ENCODE data around the gene TCERG1L.
"Not testable (repeated sequence)": the region's sequence is repeated elsewhere in the genome, so short reads cannot be mapped to it uniquely, and the experiment has no call there.

TCERG1L gene

GRCh38 chr10:131181456-131181855, 130.1 kb downstream of the TCERG1L start:
- DNase-seq, result no peak

GRCh38 chr10:131180740-131181415, 130.6 kb downstream of the TCERG1L start:
- DNase-seq, result no peak

DNA sequence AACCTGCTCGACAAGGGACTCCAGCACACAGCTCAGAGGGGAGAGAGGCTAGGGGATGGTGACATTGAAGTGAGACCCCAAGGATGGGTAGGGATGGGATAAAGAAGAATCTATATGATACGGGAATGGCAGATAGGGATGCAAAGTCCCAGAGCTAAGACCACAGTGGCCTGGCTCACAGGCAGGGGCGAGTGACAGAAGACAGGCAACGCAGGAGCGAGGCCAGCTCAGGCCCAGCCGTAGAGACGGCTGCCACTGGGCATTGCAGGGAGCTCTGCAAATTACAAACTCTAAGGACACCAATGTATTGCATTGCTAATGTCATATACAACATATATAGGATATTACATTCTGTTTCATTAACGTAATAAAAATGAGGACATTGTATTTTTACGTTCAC, 131.4 kb downstream of the TCERG1L start:
- DNase-seq, result no peak

- DNase-seq, result no peak
Observed at GRCh38 chr10:131179361-131179760, 132.2 kb downstream of the TCERG1L start.

GRCh38 chr10:131178521-131179331, 132.8 kb downstream of the TCERG1L start:
- DNase-seq, result peak in 1 of 2 experiments; percentile 7

DNA sequence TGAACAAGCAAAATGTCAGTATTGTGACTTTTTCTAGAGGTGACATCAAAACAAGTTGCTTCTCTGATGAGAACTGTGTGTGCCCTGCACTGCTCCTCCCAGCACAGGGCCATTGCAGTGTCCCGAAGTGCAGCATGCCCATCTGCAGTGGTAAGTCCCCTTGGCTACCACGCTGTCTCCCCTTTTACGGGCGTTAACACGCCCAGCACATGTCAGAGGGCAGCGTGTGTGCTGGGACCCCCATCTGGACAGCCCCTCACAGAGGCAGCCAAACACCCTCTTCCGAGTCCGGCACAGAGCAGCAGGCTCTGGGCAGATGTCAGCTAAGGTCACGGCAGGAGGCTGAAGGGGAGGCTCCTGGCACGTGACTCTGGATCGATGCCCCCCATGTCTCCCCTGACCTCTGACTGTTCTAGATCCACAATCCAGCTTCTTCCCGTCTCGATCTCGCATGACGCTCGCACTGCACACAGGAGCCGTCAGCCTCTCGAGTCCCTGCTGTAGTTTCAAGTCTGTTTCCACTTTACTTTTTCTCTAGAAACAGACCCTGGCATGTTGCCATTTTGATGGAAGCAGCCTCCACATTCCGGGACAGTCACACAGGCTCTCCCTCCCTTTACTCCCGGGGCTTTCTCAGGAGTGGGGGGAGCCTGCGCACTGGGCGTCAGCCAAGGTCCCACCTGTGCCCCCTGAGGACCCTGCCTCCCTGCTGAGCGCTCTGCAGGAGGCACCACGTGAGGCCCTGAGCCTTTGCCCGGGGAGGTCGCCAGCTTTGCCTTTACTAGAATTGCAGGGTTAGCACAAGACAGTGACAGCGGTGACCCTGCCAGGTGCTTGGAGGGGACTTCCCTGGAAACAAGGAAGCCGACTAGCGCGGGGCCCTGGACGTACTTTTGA, 133.8 kb downstream of the TCERG1L start:
- no peak for DNase-seq

DNA sequence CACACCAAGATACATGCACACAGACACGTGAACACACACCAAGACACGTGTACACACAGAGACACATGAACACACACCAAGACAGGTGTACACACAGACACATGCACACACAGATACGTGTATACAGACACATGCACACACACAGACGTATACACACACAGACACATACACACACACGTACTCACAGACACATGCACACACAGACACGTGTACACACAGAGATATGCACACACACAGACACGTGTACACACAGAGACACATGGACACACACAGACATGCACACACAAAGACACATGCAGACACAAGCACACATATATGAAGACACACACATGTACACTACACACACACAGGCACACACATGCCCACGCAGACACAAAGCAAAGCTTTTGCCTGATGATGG, 134.6 kb downstream of the TCERG1L start:
- DNase-seq, result no peak

GRCh38 chr10:131176324-131176723, 135.2 kb downstream of the TCERG1L start:
- not testable (repeated sequence) for DNase-seq

DNA sequence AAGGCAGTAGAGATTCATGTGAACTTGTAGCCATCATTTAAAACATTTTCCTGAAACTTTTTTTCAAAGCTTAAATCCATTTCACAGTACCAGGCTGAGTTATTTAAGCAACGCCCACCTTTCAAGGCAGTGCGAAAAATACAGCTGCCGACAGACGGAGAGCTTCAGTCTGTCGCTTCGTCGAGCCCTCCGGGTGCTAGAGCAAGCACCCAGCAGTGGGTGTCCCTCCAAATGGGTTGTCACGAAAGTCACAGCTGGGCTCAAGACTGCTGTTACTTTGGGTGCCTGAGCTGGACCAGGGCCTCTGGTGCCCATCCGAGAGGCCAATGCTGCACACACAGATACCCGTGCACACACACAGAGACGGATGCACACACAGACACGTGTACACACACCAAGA, 135.6 kb downstream of the TCERG1L start:
- DNase-seq, result no peak

- DNase-seq, result no peak
Observed at GRCh38 chr10:131174651-131175540, 136.6 kb downstream of the TCERG1L start.

DNA sequence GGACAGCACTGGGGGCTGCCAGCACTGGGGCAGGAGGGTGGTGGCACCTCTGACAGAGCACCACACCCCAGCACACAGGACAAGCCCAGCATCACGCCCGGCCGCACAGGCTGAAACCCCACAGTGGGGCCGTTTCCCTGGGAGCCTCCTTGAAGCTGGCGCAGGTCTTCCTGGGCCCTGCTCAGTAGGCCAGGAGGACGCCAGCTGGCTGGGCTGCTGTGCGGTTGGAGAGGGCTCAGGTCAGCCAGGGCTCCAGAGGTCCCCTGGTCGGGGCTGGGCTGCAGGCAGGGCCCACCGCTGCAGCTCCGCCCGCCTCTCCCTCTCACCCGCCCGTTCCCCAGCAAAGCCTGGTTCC, 137.3 kb downstream of the TCERG1L start:
- DNase-seq, result no peak

DNA sequence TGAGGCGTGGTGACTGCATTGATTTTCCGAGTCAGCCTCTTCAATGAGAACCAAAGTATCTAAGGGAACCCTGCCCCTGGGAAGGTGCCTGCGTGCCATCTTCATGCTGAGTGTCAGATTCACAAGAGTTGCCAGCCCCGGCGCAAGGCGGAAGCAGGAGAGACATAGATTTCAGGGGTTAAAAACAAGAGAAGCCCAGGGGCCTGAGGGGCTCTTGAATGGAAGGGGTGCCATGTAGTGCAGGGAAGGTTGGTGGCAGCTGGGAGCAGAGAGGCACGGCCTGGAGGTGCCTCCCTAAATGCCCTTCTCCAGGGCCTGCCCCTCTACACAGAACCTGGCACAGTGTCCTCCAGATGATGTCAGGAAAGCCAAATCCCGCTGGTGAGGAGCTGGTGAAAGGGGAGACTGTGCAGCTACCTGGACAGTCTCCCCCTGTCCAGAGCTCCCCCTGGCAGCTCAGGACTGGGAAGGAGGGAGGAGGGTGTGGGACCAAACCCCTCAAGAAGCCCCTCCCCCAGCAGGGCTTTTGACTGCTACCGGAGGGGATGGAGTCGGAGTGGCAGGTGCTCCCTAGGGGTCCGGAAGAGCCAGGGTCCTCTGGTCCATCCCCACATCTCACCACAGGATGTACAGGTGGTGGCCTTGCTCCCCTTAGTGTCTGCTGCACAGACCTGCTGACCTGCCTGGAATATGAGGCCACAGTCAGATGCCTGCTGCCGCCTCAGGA, 137.9 kb downstream of the TCERG1L start:
- no peak for DNase-seq

DNA sequence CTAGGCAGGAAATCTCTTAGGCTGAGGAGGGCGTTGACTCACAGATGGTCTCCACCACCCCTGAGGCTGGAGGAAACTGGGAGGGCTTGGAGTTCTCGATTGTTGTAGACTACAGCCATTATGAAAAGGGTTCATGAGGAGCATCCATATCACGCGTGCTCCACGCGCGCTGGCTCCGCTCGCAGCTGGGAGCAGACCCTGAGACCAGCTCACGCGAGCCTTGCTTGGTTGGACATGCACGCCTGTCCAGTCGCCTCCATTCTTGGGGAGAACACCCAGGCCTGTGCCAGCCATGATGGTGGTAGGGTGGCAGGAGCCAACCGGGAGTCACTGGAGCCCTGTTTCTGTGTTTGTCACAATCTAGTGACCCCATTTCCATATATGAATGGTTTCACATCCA, 139.1 kb downstream of the TCERG1L start:
- no peak for DNase-seq

DNA sequence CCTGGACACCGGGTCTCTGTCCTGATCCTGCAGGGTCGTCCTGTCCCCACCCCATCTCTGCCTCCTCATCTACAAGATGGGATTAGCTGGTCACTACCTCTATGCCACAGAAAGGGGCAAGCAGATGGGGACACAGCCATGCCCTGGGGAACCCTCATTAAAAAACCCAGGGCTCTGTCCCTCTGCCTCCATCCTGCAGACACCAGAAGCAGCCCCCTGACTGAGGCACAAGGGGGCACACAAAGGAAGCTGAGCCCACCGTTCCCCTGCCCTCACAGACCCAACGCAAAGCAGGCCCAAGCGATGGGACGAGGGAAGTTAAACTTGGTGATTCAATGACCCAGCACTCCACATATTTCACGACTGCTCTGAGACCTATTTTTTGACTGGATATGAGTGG, 142.4 kb downstream of the TCERG1L start:
- DNase-seq, result no peak

DNA sequence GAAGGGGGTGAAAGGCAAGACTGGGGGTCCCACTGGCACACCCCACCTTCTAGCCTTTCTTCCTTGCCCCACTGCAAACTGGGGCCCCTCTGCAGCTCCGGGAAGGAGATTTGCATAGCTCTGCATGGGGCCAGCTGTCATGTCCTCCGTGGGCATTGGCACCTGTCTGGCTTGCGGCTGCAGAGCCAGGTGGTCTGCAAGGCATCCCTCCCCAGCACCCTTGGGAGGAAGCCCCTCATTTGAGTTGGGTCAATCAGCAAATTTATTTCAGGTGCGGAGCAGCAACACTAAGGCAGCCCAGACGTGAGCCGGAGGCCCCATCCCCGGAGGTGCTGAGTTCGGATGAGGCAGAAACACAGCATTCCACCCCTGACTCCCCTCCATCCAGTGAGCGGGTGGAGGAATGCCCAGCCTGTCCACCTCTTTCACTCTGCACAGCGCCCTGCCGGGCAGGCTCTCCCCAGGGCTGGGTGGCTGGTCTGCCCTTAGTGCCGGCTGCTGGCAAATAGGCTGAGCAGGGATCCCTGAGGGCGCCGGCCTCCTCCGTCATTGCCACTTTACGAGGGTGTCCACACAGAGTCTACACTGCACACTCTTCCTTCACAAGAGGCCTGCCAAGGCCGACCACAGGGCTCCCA, 143.2 kb downstream of the TCERG1L start:
- no peak for DNase-seq

- DNase-seq, result no peak
Observed at GRCh38 chr10:131167036-131167860, 144.3 kb downstream of the TCERG1L start.

GRCh38 chr10:131166486-131166885, 145.0 kb downstream of the TCERG1L start:
- no peak for DNase-seq

- no peak for DNase-seq
Observed at GRCh38 chr10:131165092-131165491, 146.4 kb downstream of the TCERG1L start.

GRCh38 chr10:131162866-131163843, 148.4 kb downstream of the TCERG1L start:
- no peak for DNase-seq
